Neural progenitor cell (in vitro differentiated cells): Measurements from ENCODE around the gene CARF.

Experiments
- CTCF ChIP-seq: fragments of 200-600 bp; sonication (generic); IDR thresholded peaks from 2 replicates; pipeline ENCODE4 v1.5.1; 2017; ENCODE audit warnings: antibody characterized with exemption, mild to moderate bottlenecking
- EZH2 ChIP-seq: fragments of 200-600 bp; sonication (generic); IDR thresholded peaks from 2 replicates; pipeline ENCODE4 v1.6.1; 2017; ENCODE audit warnings: antibody characterized with exemption, mild to moderate bottlenecking, moderate library complexity

- TF ChIP-seq EZH2 (no peak), CTCF (no peak)
Measured at GRCh38 chr2:203025592-203025991, 113.5 kb downstream of the CARF start.
